Left colon (tissue), 2 donors: ENCODE measurements around the gene ELOVL6. TPM values are rescaled to one million over a fixed set of nuclear protein-coding genes. Genes with fewer than 3 reads are reported as not detected.
A peak's percentile ranks its signal among the peaks of the same experiment; 100 is the strongest.
"Not testable (repeated sequence)": the region's sequence is repeated elsewhere in the genome, so short reads cannot be mapped to it uniquely, and the experiment has no call there.

Experiments
- ATAC-seq: fragments of 200-7000 bp; cut with Tn5 transposase; one replicate; pipeline ENCODE4 v1.9.1; 2020; ENCODE audit warnings: mild to moderate bottlenecking, moderate library complexity
- DNase-seq, 2 donors: peaks; one replicate each; pipeline ENCODE4 v3.0.0-alpha.2; 2020
- intact Hi-C, 2 donors: fragments of 100-400 bp; cut with DNase I in 1 of 2; cut with micrococcal nuclease in 1 of 2; formaldehyde crosslinking; loops; one replicate each; pipeline versions ENCODE4 v1.11.2 to v1.14.0; 2022; cut with DNase I, micrococcal nuclease
- total RNA-seq, 2 donors: library from RNA; stranded (reverse); fragmentation: NEBNext Ultra II Directional; extraction: Animal tissue kit (Norgen Biotek cat#: 25700); gene quantifications; one replicate each; pipeline ENCODE4 v1.2.1, GENCODE V29; 2021
- donor health status: DM: no; HTN: no; CAD: no.
- donor health status: DM: yes; HTN: yes; CAD: no.

Gene ELOVL6
- total RNA-seq, 2 donors from 2014 or later, result 35.4 to 96.0 TPM

- DNase-seq, result peak; percentile 34 to 63
- peak; percentile 96 for ATAC-seq
- intact Hi-C loops, result no loop called here
Observed at GRCh38 chr4:110165382-110166286, 32.8 kb downstream of the ELOVL6 start.

- intact Hi-C loops, result no loop called here
- ATAC-seq, result peak; percentile 12
- no peak for DNase-seq
Observed at GRCh38 chr4:110164856-110165255, 33.6 kb downstream of the ELOVL6 start.

DNA sequence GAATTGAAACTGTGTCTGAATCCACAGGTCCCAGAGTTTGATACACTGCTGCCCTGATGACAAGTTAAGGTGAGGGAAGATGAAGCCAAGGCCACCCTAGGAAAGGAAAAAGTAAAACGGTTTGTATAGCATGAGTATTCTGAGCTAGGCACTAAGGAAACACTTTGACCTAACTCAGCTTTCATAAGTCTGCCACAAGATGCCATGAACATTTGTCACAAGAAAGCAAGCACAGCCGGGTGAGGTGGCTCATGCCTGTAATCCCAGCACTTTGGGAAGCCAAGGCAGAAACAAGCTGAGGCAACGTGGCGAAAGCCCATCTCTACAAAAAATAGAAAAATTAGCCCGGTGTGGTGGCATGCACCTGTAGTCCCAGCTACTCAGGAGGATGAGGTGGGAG, 34.2 kb downstream of the ELOVL6 start:
- ATAC-seq (no peak), DNase-seq (no peak)
- intact Hi-C loops, result no loop called here

- intact Hi-C loops, result no loop called here
- no peak for DNase-seq
Observed at GRCh38 chr4:110163327-110164069, 34.9 kb downstream of the ELOVL6 start.

DNA sequence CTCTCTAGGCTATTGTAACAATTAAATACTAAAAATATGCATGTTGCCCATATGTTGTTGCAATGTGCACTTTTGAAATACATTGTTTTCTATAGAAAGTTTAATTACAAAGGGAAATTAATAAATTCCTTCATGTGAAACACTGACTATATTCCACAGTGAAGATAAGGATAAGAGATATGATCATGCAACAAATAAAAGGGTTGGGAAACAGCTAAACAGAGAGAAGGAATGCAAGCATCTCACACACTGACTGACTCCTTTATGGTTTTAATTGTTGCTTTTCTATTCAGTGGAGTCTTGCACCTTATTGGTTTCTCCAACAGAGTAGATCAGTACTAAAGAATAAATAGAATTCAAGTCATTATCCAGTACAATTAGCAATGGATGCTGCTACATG, 37.8 kb downstream of the ELOVL6 start:
- no peak for ATAC-seq
- DNase-seq, result no peak
- intact Hi-C loops, result no loop called here

More at GRCh38 chr4:110163327-110164069, 34.9 kb downstream of the ELOVL6 start:
- ATAC-seq, result peak; percentile 23

- ATAC-seq (no peak), DNase-seq (no peak)
- intact Hi-C loops, result no loop called here
Observed at GRCh38 chr4:110159541-110159940, 38.9 kb downstream of the ELOVL6 start.

- DNase-seq, result no peak
- peak; percentile 69 for ATAC-seq
- intact Hi-C loops, result no loop called here
Observed at GRCh38 chr4:110157580-110157979, 40.8 kb downstream of the ELOVL6 start.

DNA sequence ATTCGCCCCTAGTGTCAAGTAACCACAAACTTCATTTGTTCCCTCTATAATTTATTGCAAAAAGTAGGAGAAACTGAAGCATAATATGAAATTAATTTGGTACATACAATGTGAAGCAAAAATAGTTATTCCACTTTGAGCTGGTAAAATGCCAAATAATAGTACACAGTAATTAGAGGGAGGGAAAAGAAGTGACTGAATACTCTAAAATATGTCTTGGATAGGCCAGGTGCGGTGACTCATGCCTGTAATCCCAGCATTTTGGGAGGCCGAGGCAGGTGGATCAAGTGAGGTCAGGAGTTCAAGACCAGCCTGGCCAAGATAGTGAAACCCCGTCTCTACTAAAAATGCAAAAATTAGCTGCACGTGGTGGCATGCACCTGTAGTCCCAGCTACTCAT, 41.2 kb downstream of the ELOVL6 start:
- ATAC-seq, DNase-seq, intact Hi-C loops: not testable (repeated sequence)

GRCh38 chr4:110156442-110156841, 42.0 kb downstream of the ELOVL6 start:
- intact Hi-C loops, result no loop called here
- DNase-seq, result no peak

GRCh38 chr4:110155654-110156053, 42.8 kb downstream of the ELOVL6 start:
- intact Hi-C loops, result no loop called here
- no peak for ATAC-seq
- no peak for DNase-seq

More at GRCh38 chr4:110156442-110156841, 42.0 kb downstream of the ELOVL6 start:
- ATAC-seq, result no peak

- intact Hi-C loops, result no loop called here
- DNase-seq (no peak), ATAC-seq (no peak)
Observed at GRCh38 chr4:110154582-110154981, 43.8 kb downstream of the ELOVL6 start.

GRCh38 chr4:110152386-110152785, 46.0 kb downstream of the ELOVL6 start:
- intact Hi-C loops, result no loop called here
- DNase-seq, result no peak
- no peak for ATAC-seq

- DNase-seq (no peak), ATAC-seq (peak; percentile 59)
- intact Hi-C loops, result no loop called here
Observed at GRCh38 chr4:110149089-110149488, 49.3 kb downstream of the ELOVL6 start.

DNA sequence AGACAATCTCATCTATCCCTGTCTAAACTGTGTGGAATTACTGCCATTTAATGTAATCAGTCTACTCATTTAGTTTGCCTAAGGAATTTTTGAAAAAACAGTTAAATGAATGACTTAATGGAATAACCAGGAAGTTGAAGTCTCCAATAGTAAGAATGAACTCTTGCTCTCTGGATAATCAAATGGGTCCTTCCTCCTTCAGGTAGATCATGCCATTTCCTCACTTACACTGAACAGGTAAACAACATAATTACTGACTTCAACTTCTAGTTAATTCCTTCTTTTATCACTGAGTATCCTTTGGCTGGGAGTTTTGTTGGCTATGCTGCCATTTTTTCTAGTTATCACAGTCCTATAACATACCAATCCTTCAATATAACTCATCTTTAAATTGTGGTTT, 56.0 kb downstream of the ELOVL6 start:
- DNase-seq (no peak), ATAC-seq (peak; percentile 92)
- intact Hi-C loops, result no loop called here

DNA sequence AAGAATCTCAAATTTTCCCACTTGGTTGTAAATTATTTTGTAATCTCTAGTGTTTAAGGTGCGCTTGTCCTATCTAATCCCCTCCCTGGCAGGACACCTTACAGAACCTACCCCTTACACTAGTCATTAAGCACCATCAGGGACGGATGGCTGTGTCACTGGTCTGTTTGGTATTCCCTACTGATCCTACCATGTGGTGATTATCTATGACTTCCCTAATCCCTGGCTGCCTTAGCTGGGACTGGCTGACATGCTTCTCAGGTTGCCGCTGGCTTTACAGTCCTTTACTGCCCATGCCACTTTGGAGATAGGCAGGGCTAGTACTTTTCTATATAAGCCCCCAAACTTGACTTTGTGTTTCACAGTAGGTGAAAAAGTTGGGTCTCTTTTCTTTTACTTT, 58.6 kb downstream of the ELOVL6 start:
- DNase-seq (no peak), ATAC-seq (no peak)
- intact Hi-C loops, result no loop called here

DNA sequence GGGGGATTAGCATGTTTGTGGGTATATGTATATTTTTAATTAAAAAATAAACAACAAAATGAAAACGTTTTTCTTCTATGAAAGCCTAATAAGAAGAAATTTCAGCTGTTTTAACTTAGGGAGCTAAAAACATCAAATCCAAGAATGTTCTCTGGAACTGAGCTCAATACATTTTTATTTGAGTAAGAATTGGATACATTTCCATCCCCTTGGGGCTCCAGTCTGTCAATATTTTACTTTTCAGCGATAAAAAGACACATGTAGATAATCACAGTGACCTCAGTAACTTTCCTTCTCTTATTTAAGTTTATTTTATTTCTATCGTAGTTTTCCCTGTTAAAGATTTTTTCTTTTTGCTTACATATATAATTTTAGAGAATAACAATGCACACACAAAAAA, 59.3 kb downstream of the ELOVL6 start:
- ATAC-seq, result no peak
- intact Hi-C loops, result no loop called here
- no peak for DNase-seq

DNA sequence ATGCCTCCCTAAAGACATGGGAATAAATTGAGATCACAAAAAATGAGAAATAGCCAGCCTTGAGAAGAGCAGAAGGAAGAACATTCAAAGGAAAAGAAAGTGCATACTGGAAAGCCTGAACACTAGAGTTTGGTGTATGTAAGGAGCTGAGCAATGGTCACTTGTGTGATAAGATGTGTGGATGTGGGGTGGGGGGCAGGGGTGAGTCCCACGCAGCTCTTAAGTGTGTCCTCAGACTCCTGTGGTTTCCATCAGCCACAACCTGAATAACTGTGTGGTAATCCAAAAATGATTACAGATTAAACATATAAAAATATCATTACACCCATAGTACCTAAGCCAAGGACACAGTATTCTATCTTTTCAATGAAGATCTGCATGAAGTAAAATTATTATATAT, 59.9 kb downstream of the ELOVL6 start:
- intact Hi-C loops, result no loop called here
- DNase-seq, result no peak
- no peak for ATAC-seq

DNA sequence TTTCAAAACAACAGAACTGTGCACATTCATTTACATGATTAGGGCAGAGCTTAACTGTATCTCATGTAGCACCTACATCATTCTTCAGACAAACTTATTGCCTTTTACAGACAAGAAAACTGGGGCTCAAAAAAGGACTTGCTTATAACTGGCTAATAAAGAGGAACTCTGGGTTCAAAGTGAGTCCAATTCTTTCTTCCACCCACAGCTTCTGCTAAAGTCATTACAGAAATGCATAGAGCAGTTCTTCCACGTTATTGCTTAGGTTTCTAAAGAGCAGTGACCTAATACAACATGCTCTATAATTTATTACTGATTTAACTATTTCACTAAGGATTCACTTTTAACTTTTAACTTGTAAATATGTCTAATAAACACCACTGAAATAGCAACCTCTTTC, 60.6 kb downstream of the ELOVL6 start:
- intact Hi-C loops, result no loop called here
- DNase-seq, result no peak
- no peak for ATAC-seq

GRCh38 chr4:110135523-110135922, 62.9 kb downstream of the ELOVL6 start:
- DNase-seq (no peak), ATAC-seq (no peak)
- intact Hi-C loops, result no loop called here

DNA sequence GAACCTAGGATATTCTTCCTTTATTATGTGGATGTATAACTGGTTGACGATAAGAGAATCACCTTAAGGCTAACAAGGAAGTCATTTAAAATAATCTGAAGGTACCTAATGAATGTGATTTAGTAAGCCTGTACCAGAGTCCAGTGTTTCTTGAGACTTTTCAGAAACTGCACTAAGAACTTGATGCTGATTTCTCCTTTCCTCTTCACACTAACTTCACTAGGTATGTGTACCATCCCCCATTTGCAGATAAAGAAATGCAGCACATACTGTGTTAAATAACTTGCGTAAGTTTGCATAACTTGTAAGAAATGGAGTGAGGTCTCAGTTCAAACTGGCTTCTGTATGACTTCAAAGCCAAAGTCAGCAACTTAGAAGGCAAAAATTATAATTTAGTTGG, 63.3 kb downstream of the ELOVL6 start:
- DNase-seq, result no peak
- peak; percentile 39 for ATAC-seq
- intact Hi-C loops, result no loop called here
